WTC11 (cell line): ENCODE measurements around the gene IFIT5.

Experiments
- ATF1 ChIP-seq: sonication (generic); formaldehyde crosslinking; IDR thresholded peaks from 2 replicates; pipeline ENCODE4 v1.8.1; 2023; ENCODE audit warnings: mild to moderate bottlenecking, moderate library complexity, missing genetic modification reagents
- ATF3 ChIP-seq: sonication (generic); formaldehyde crosslinking; conservative IDR thresholded peaks from 2 replicates; pipeline ENCODE4 v1.8.1; 2022; ENCODE audit warnings: mild to moderate bottlenecking, missing genetic modification reagents
- CBFB ChIP-seq: sonication (generic); formaldehyde crosslinking; IDR thresholded peaks from 2 replicates; pipeline ENCODE4 v1.8.1; 2022; ENCODE audit warnings: mild to moderate bottlenecking, low read depth, missing genetic modification reagents
- CTCF ChIP-seq: fragments of 200-600 bp; IDR thresholded peaks from 2 replicates; pipeline ENCODE4 v1.8.0; 2022; ENCODE audit warnings: antibody characterized with exemption
- ETV6 ChIP-seq: sonication (generic); formaldehyde crosslinking; IDR thresholded peaks from 2 replicates; pipeline ENCODE4 v1.8.1; 2022; ENCODE audit warnings: mild to moderate bottlenecking, missing genetic modification reagents
- GRHL2 ChIP-seq: fragments of 250-450 bp; sonication (Bioruptor Pico); IDR thresholded peaks from 2 replicates; pipeline ENCODE4 v1.8.0; 2022; ENCODE audit warnings: mild to moderate bottlenecking, moderate library complexity; ENCODE audit not compliant: insufficient replicate concordance, severe bottlenecking
- MAX ChIP-seq: sonication (generic); formaldehyde crosslinking; IDR thresholded peaks from 2 replicates; pipeline ENCODE4 v1.8.0; 2022; ENCODE audit warnings: mild to moderate bottlenecking, missing genetic modification reagents
- NR2C2 ChIP-seq: sonication (generic); formaldehyde crosslinking; IDR thresholded peaks from 2 replicates; pipeline ENCODE4 v1.8.0; 2022; ENCODE audit warnings: mild to moderate bottlenecking, missing genetic modification reagents
- TEAD1 ChIP-seq: sonication (generic); formaldehyde crosslinking; IDR thresholded peaks from 2 replicates; pipeline ENCODE4 v1.8.0; 2022; ENCODE audit warnings: mild to moderate bottlenecking, missing genetic modification reagents
- USF1 ChIP-seq: sonication (generic); formaldehyde crosslinking; IDR thresholded peaks from 2 replicates; pipeline ENCODE4 v1.8.0; 2022; ENCODE audit warnings: mild to moderate bottlenecking, missing genetic modification reagents
- USF2 ChIP-seq: sonication (generic); formaldehyde crosslinking; IDR thresholded peaks from 2 replicates; pipeline ENCODE4 v1.8.1; 2023; ENCODE audit warnings: mild to moderate bottlenecking, missing genetic modification reagents, moderate library complexity
- ZNF416 ChIP-seq: fragments of 250-450 bp; sonication (Bioruptor Pico); IDR thresholded peaks from 2 replicates; pipeline ENCODE4 v1.9.0; 2021; ENCODE audit warnings: mild to moderate bottlenecking, inconsistent platforms
- TF ChIP-seq, protein P1 (sequence below): sonication (generic); formaldehyde crosslinking; IDR thresholded peaks from 2 replicates; pipeline ENCODE4 v1.8.1; 2023; ENCODE audit warnings: mild to moderate bottlenecking, missing genetic modification reagents, moderate library complexity
- TF ChIP-seq, protein P2 (sequence below): sonication (generic); formaldehyde crosslinking; IDR thresholded peaks from 2 replicates; pipeline ENCODE4 v1.8.1; 2022; ENCODE audit warnings: mild to moderate bottlenecking, moderate library complexity, missing genetic modification reagents

- TF ChIP-seq CTCF (no peak), GRHL2 (CRISPR knock-in tag) (no peak), MAX (CRISPR knock-in tag) (peak; percentile 71; the same call in 1 of the 2 replicates), TEAD1 (0 out of 2 replicates have a peak, but pooled peaks have one; percentile 8), USF2 (CRISPR knock-in tag) (no peak; the same call in 1 of the 2 replicates), ETV6 (CRISPR knock-in tag) (no peak), USF1 (CRISPR knock-in tag) (no peak), ATF3 (no peak), ZNF416 (CRISPR knock-in tag) (no peak), NR2C2 (CRISPR knock-in tag) (no peak), ATF1 (no peak), CBFB (CRISPR knock-in tag) (0 out of 2 replicates have a peak, but pooled peaks have one; percentile 37)
- TF ChIP-seq, protein P1, sequence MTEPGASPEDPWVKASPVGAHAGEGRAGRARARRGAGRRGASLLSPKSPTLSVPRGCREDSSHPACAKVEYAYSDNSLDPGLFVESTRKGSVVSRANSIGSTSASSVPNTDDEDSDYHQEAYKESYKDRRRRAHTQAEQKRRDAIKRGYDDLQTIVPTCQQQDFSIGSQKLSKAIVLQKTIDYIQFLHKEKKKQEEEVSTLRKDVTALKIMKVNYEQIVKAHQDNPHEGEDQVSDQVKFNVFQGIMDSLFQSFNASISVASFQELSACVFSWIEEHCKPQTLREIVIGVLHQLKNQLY (CRISPR knock-in tag): no peak
- TF ChIP-seq, protein P2, sequence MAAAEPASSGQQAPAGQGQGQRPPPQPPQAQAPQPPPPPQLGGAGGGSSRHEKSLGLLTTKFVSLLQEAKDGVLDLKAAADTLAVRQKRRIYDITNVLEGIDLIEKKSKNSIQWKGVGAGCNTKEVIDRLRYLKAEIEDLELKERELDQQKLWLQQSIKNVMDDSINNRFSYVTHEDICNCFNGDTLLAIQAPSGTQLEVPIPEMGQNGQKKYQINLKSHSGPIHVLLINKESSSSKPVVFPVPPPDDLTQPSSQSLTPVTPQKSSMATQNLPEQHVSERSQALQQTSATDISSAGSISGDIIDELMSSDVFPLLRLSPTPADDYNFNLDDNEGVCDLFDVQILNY (CRISPR knock-in tag): no peak
Observed at GRCh38 chr10:89414879-89415821, 782 bp downstream of the IFIT5 start.
